ENCODE data around the gene ACTR2.

DNA sequence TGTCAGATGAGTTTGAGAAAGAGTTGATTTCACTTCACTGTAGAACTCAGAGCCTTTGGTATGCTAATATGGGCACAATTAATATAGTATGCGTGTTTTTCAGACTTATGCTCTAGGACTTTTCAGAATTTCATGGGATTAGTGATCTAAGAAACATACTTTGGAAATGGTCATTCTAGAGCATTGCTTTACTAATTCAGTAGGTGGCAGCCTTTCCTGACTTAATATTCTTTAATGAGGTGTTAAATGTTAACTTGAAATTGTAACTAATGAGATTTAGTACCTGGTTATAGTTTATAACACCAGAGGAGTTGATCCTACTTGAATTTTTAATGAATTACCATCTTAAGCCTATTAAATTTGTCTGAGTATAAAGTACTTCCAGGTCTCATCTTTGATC lies 28.4 kb downstream of the ACTR2 start:
- TF ChIP-seq CTCF (IDR thresholded peaks at IDR 0.05 in 8 of 11, conservative IDR thresholded peaks at IDR 0.05 in 3 of 11) (no peak), POLR2AphosphoS5 (IDR thresholded peaks at IDR 0.05) (no peak)

All from spleen (tissue), 7 donors.